Measurements from ENCODE around the gene TTC39A. TPM values are rescaled to one million over a fixed set of nuclear protein-coding genes. Genes with fewer than 3 reads are reported as not detected.

TTC39A gene
- total RNA-seq, 4 donors from 2014 or later, result 0.40 to 9.6 (median 0.70) TPM

GRCh38 chr1:51302270-51302669, 28.1 kb downstream of the TTC39A start:
- WGBS, 2 donors (ENCODE audit: low coverage in 1 of 2), result 89% methylated on average over 5 of the region's 10 CpGs; no CpG with 5 or more reads in 1 of the 2 donors
- TF ChIP-seq POLR2AphosphoS5 (IDR thresholded peaks at IDR 0.05) (no peak), EP300 (IDR thresholded peaks at IDR 0.05) (no peak), POLR2A (IDR thresholded peaks at IDR 0.05) (no peak)
- TF ChIP-seq, protein P1, sequence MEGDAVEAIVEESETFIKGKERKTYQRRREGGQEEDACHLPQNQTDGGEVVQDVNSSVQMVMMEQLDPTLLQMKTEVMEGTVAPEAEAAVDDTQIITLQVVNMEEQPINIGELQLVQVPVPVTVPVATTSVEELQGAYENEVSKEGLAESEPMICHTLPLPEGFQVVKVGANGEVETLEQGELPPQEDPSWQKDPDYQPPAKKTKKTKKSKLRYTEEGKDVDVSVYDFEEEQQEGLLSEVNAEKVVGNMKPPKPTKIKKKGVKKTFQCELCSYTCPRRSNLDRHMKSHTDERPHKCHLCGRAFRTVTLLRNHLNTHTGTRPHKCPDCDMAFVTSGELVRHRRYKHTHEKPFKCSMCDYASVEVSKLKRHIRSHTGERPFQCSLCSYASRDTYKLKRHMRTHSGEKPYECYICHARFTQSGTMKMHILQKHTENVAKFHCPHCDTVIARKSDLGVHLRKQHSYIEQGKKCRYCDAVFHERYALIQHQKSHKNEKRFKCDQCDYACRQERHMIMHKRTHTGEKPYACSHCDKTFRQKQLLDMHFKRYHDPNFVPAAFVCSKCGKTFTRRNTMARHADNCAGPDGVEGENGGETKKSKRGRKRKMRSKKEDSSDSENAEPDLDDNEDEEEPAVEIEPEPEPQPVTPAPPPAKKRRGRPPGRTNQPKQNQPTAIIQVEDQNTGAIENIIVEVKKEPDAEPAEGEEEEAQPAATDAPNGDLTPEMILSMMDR (IDR thresholded peaks at IDR 0.05), result no peak
- Histone ChIP-seq H3K4me3 (no peak overlapping the region), H3K27ac (no peak overlapping the region), H3K36me3 (no peaks in the 10 kb centered on the region), H3K27me3 (peaks cover 14% of the 10 kb centered on the region), H3K9me3 (no peaks in the 10 kb centered on the region), H3K4me1 (peaks cover 0 to 5% (median 4%) of the 10 kb centered on the region in 3 donors)
- no peak for ATAC-seq

DNA sequence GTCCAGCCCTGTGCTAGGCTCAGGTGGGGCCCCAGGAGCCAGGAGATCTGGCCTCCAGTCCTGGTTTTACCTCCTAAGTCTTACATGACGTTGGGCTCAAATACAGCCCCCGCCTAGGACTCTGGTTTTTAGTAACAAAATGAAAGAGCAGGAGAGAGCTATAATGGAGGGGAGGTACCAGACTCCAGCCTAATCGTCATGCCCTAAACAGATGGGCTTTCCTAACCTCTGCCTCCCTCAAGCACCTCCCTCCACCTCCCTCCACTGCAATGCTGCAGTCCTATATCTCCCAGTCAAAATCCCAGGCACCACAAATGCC, 28.6 kb downstream of the TTC39A start:
- TF ChIP-seq EP300 (IDR thresholded peaks at IDR 0.05), result no peak
- no peak for TF ChIP-seq POLR2AphosphoS5 (IDR thresholded peaks at IDR 0.05)
- TF ChIP-seq, protein P1 (IDR thresholded peaks at IDR 0.05), result no peak
- TF ChIP-seq POLR2A (IDR thresholded peaks at IDR 0.05), result no peak
- H3K9me3 ChIP-seq, result no peaks in the 10 kb centered on the region
- H3K27me3 ChIP-seq, result peaks cover 14% of the 10 kb centered on the region
- WGBS, 2 donors (ENCODE audit: low coverage in 1 of 2), result 84% methylated on average over 3 of the region's 3 CpGs; no CpG with 5 or more reads in 1 of the 2 donors
- no peak for ATAC-seq
- no peak overlapping the region for H3K27ac ChIP-seq
- H3K4me3 ChIP-seq, result no peak overlapping the region
- H3K4me1 ChIP-seq, result peaks cover 0 to 10% (median 6%) of the 10 kb centered on the region in 3 donors
- no peaks in the 10 kb centered on the region for H3K36me3 ChIP-seq

DNA sequence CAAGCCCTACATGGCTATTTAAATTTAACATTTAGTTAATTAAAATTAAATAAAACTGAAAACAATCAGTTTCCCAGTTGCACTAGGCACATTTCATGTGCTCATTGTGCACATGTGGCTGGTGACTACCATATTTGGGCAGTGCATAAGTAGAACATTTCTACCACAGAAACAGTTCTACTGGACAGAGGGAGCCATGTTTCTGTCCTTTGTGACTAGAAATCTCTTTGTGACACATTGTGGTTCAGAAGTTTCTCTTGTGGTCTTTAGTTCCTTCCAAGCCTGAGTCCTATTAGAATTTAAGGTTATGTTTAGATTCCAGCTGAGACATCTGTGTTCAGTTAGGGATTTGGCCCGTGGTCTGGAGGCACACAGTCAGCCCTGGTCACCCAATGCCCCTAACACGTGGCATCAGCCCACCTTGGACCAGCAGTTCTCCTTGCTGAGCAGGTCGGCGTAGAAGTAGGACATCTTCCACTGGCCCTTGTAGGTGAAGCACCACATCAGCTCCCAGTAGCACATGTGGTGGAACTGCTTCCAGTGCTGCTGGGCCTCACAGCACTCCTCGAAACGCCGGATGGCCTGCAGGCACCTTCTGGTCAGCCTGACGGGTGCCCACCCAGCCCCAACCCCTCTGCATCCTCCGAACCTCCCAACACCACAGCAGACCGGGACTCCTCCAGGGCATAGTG, 29.1 kb downstream of the TTC39A start:
- Histone ChIP-seq H3K4me3 (no peak overlapping the region), H3K4me1 (peaks cover 0 to 15% (median 9%) of the 10 kb centered on the region in 3 donors), H3K9me3 (no peaks in the 10 kb centered on the region), H3K27ac (no peak overlapping the region), H3K27me3 (peaks cover 14% of the 10 kb centered on the region), H3K36me3 (no peaks in the 10 kb centered on the region)
- 71 to 85% methylated on average over 1 to 4 of the region's 10 CpGs for WGBS, 2 donors (ENCODE audit: low coverage in 1 of 2)
- ATAC-seq, result no peak
- TF ChIP-seq POLR2A (IDR thresholded peaks at IDR 0.05) (no peak), EP300 (IDR thresholded peaks at IDR 0.05) (no peak)
- TF ChIP-seq, protein P1 (IDR thresholded peaks at IDR 0.05), result no peak

- 35 to 81% methylated on average over 2 to 3 of the region's 6 CpGs for WGBS, 2 donors (ENCODE audit: low coverage in 1 of 2)
These were observed 30.2 kb downstream of the TTC39A start for GRCh38 chr1:51299981-51300670.

More at GRCh38 chr1:51299981-51300670, 30.2 kb downstream of the TTC39A start:
- no peaks in the 10 kb centered on the region for H3K36me3 ChIP-seq
- H3K9me3 ChIP-seq, result no peaks in the 10 kb centered on the region
- ATAC-seq, result no peak
- TF ChIP-seq EP300 (IDR thresholded peaks at IDR 0.05) (no peak), POLR2A (IDR thresholded peaks at IDR 0.05) (no peak), POLR2AphosphoS5 (IDR thresholded peaks at IDR 0.05) (no peak)
- TF ChIP-seq, protein P1 (IDR thresholded peaks at IDR 0.05), result no peak
- no peak overlapping the region for H3K27ac ChIP-seq
- peaks cover 0 to 17% (median 9%) of the 10 kb centered on the region in 3 donors for H3K4me1 ChIP-seq
- H3K27me3 ChIP-seq, result peaks cover 14% of the 10 kb centered on the region
- H3K4me3 ChIP-seq, result no peak overlapping the region

All from gastroesophageal sphincter (tissue), 4 donors.